ENCODE measurements around the gene KATNB1.
"Not testable (repeated sequence)": the region's sequence is repeated elsewhere in the genome, so short reads cannot be mapped to it uniquely, and the experiment has no call there.

KATNB1 gene

DNA sequence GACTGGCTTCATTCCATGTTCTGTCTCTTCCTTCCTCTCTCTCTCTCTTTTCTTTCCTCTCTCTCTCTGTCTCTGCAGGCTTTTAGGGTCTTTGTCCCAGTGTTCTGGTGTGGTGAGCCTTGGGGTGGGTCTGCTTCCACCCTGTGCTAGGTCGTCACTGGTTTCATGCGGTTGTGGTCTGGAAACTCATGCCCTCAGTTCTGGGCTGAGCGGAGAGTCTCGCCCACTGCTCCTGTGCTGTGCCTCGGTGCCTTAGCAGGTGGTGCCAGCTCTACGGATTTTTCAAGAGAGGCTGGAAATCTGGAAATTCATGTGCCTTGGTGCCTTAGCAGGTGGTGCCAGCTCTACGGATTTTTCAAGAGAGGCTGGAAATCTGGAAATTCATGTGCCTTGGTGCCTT lies 10.7 kb downstream of the KATNB1 start:
- DNase-seq: not testable (repeated sequence)

DNA sequence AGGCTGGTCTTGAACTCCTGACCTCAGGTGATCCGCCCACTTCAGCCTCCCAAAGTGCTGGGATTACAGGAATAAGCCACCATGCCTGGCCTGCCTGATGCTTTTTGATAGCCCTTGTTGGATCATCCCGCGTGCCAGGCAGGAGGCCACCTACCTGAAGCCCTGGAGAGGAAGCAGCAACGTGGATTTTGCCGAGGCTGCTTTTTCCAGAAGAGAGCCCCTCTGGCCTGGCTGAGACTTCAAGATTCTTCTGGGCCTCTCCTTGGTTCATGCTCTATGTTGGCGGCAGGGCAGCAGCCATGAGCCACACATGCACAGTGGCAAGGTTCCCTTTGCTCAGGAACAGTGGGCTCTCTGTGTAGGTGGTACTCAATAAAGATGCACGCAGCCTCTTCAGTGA lies 11.5 kb downstream of the KATNB1 start:
- DNase-seq: no peak

DNA sequence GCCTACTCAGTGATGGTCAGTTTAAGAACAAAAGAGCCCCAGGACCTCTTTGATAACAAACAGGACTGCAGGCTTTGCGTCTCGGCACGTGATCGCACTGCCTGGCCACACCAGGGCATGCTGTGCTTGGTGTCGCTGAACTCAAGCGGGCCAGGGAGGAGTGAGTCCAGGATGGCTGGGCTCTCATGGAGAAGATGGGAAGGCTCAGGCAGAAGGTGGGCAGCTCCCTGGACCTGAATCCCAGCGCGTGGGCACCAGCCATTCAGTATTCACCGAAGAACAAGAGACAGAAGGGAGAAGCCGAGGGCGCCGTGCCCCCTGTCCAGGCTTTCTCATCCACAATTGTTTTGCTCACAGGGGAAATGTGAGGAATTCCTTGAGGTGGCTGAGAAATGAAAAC lies 11.9 kb downstream of the KATNB1 start:
- DNase-seq: no peak

DNA sequence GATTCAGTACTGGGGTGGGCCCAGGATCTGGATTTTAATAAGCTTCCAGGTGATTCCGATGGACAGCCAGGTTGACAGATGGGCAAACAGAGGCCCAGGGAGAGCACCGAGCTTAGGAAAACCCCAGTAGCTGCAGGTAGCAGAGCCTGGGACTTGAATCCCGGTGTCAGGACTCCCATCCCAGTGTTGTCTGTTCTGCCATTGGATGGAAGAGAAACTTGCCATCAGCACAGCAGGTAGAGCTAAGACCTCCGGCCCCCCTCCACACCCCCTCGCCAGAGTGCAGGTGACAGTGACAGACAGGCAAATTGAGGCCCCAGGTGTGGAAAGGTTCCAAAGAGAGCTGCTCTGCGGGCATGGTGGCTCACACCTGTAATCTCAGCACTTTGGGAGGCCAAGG lies 12.4 kb downstream of the KATNB1 start:
- no peak for DNase-seq

DNA sequence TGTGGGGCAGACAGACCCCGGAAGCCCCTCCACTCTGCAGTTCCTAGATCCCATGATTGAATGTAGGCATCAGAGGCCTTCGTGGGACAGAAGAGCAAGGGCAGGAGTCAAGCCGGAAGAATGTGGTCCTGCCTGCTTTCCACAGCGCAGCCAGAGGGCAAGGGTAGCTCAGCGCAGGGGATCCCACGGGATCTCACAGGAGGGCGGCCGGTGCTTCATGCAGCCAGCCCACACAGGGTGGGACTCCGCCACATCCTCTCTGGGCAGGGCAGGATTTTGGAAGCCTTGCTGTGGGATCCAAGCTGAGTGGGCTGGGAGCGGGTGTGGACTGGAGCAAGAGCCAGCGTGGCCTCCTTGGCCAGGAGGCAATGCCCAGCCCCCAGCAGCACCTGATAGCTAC lies 13.0 kb downstream of the KATNB1 start:
- DNase-seq: no peak

DNA sequence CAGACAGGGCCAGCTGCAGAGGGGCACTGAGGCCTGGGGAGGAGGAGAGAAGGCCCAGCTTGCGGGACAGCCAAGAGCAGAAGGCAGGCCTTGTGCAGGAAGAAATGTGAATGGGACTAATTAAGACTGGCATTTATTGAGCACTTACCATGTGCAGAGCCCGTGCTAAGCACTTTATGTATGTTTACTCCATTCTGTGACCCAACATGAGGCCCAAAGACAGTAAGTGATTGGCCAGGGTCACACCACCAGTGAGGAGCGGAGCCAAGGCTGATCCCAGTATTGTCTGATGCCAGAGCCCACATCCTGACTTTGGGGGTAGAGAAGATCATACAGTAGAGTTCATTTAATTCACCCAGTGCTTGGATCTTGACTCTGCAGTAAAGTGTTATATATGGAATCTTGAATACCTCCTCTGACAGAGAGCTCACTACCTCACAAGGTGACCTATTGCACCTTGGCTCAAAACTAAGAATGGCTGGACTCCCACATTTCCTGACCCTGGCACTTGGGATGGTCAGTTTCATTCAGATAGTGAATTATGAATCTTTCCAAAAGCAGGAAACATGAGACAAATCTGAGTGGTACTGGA lies 13.6 kb downstream of the KATNB1 start:
- no peak for DNase-seq

DNA sequence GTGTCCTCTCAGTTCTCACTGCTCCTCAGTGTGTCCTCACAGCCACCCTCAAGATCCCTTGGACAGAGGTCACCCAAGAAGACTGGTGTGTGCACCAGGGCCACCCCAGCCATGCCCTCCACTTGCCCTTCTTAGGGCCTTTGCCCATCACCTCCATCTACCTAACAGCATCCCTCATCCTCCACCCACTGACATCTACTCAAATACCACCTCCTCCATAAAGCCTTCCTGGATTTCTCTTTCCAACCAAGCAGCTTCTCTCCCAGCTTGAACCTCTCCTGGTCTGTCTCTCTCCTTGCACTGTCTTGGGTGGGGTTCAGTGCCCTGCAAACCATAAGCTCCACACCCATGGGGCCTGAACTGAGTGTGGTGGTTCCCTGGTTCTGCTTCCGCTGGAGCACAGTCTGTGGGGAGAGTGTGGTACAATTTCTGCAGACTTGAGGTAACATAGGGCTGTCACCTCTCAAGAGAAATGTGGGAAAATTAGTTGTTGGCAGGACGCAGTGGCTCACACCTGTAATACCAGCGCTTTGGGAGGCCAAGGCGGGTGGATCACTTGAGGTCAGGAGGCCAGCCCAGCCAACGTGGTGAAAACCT lies 14.4 kb downstream of the KATNB1 start:
- DNase-seq: no peak

DNA sequence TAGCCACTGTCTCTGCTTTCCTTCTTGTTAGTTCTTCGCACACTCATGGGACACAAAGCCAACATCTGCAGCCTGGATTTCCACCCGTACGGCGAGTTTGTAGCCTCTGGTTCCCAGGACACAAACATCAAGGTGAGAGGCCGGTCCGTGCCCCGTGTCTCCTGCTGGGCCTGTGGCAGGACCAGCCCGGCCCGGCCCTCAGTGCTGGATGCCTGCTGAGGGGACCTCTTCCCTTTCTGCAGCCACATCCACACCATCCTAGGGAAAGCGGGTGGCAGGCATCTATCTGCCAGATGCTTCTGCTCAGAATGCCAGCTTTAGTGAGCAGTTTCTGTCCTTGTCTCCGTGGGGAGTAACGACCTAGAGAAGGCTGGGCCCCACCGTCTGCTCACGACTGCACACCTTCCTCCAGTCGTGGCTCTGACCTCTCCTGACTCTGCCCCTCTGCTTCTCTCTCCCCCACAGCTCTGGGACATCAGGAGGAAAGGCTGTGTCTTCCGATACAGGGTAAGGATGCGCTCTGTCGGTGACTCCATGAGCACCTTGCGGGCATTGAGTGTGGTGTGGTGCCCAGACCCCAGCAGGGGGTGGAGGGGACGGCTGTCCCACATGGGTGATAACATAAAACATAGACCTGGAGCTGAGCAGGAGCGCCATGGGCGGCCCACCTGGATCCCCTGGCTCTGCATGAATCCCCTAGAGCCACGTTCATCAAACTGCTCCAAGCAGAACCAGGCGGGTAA lies 15.4 kb downstream of the KATNB1 start:
- no peak for DNase-seq

DNA sequence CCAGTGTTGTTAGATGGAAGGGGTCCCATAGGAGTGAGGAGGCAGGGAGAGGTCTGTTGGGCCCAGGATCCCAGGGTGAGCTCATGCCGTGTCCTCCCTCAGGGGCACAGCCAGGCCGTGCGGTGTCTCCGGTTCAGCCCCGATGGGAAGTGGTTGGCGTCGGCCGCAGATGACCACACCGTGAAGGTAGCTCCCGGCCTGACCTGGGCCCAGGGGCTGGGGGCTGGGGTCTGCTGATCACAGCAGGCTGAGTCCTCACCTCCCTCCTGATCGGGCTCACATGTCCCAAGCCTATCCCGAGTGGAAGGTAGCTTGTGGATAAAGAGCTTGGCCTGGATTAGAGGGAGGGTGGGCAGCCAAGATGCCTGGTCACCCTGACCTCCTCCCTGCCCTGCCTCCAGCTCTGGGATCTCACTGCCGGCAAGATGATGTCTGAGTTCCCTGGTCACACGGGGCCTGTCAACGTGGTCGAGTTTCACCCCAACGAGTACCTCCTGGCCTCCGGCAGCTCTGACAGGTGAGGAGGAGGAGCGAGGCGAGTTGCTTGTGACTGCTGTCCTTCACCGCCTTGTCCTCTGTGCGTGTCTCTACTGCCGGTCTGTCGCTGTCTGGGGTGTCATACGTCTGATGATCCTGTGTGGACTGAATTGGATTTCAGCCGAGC lies 16.1 kb downstream of the KATNB1 start:
- no peak for DNase-seq

DNA sequence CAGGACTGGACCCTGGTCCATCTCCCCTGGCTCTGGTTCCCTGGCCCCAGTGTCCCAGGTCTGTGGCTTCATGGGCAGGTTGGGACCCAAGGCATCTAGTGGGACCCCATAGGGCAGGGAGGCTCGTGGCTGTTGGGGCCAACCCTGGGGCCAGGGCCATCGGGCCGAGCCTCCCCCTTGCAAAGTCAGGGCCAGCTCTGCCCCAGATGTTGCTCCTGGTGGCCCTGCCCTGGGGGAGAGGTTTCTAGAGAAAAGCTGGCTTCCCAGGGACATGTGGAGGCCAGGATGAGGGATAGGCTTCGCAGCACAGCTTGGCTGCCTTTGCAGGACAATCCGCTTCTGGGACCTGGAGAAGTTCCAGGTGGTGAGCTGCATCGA lies 16.6 kb downstream of the KATNB1 start:
- no peak for DNase-seq

DNA sequence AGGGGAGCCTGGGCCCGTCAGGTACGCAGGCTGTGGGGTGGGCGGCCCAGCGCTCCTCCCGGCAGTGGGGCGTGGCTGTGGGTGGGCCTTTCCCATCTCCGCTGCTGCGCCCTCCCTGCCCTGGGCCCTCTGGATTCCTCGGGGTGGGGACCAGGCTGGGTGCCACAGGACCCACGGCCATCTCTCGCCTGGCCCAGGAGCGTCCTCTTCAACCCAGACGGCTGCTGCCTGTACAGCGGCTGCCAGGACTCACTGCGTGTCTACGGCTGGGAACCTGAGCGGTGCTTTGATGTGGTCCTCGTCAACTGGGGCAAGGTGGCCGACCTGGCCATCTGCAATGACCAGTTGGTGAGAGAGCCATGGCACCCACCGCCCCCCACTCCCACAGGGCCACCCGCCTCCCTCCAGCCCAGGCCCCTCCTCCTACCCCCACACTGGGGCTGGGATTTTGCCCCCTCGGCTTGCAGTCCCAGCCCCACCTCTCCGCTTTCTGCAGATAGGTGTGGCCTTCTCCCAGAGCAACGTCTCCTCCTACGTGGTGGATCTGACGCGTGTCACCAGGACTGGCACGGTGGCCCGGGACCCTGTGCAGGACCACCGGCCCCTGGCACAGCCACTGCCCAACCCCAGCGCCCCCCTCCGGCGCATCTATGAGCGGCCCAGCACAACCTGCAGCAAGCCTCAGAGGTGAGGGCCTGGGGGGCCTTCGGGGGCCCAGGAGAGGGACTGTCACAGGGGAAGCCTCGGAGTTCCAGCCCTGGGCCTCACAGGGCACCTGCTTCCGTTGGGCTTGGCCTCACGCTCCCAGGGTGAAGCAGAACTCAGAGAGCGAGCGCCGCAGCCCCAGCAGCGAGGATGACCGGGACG lies 17.2 kb downstream of the KATNB1 start:
- DNase-seq: no peak

DNA sequence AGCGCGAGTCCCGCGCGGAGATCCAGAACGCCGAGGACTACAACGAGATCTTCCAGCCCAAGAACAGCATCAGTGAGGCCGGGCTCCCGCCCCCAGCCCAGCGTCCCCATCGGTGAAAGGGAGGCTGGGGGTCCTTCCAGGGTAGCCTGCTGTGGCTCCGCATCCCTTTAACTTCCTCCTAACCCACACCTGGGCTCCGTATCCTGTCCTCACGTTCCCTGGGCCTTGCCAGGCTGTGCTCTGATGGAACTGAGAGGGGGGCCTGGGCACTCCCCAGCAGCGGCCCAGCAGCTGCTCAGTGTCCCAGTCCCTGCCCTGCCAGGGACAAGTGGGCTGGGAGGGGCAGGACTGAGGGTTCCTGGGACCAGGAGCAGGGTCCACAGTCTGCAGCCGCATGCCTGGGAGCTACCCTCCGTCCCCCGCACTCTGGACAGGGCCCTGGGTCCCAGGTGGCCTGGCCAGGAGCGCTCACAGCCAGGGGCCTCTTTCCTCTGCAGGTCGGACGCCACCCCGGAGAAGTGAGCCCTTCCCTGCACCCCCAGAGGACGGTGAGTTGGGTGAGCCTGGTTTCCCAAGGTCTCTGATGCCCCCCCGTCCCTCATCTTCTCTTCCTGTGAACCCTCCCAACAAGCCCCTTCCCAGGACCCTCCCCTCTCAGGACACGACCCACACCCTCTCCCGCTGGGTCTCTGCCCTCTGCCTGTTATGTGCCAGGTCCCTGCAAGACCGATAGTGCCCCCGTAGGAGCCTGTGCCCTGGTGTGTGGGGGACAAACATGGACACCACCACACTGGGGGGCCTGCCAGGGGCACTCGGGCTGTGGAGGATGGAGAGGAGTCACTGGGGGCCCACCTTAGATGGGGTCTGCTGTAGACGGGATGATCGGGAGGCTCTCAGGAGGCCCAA lies 18.1 kb downstream of the KATNB1 start:
- DNase-seq: no peak

DNA sequence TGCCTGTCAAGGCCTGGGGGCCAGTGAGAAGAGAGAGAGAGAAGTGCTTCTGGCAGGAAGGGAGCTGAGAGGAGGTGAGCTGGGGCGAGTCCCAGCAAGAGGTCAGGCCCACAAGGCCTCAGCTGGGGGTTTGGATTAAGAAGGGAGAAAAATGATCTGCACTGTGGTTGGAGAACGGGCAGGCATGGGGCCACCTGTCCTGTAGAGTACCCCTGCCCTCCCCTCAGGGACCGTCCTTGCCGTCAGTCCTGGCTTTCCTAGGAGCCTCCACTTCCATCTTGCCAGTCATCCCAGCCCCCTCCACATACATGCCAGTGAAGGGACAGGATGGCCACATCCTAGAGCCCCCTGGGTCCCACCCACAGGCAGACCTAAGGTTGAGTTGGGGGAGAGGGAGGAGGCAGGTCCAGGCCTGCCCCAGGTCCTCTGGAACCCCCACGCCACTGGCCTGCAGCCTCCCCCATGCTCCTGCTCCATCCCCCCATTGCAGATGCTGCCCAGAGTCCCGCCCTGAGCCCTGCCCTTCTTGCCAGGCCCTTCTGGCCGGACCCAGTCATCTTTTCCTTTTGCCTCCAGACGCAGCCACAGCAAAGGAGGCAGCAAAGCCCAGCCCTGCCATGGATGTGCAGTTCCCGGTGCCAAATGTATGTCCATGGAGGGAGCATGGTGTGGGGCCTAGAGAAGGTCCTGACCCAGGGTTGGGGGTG lies 18.9 kb downstream of the KATNB1 start:
- DNase-seq: no peak

DNA sequence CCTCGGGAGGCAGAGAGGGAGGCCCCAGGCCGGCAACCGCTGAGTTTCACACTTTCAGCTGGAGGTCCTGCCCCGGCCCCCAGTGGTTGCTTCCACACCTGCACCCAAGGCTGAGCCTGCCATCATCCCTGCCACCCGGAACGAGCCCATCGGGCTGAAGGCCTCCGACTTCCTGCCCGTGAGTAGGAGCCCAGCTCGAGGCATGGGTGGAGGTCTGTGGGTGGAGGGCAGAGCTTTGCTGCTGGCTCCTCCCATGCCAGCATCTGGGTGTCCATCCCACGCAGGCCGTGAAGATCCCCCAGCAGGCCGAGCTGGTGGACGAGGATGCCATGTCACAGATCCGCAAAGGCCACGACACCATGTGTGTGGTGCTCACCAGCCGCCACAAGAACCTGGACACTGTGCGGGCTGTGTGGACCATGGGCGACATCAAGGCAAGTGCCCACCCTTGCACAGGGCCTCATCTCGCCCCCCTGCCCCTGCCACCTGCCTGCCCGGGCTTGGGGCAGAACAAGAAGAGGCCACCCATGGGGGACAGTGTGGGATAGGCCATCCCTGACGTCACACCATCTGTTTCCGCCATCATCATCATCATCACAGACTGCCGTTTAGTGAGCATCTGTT lies 19.6 kb downstream of the KATNB1 start:
- no peak for DNase-seq

DNA sequence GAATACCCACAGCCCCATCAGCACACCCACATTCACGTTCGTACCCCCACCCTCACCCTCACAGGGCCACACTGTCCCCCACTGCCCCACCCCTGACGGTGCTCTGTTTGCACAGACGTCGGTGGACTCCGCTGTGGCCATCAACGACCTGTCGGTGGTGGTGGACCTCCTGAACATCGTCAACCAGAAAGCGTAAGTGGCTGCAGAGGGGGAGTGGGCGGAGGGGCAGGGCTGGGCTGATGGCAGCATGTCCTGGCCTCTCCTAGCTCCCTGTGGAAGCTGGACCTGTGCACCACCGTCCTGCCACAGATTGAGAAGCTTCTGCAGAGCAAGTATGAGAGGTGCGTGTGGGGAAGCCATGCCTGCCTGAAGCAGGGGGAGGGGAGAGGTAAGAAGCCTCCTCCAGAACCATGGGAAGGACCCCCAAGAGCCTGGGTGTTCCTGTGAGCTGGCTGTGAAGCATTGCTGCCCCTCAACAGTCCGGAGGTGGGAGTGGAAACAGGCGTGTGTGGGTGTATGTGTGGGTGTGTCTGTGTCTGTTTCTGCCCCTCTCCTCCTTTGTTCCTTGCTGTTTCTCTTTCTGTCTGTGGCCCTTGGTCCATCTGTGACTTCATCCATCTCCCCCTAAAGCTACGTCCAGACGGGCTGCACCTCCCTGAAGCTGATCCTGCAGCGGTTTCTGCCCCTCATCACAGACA lies 20.3 kb downstream of the KATNB1 start:
- no peak for DNase-seq

DNA sequence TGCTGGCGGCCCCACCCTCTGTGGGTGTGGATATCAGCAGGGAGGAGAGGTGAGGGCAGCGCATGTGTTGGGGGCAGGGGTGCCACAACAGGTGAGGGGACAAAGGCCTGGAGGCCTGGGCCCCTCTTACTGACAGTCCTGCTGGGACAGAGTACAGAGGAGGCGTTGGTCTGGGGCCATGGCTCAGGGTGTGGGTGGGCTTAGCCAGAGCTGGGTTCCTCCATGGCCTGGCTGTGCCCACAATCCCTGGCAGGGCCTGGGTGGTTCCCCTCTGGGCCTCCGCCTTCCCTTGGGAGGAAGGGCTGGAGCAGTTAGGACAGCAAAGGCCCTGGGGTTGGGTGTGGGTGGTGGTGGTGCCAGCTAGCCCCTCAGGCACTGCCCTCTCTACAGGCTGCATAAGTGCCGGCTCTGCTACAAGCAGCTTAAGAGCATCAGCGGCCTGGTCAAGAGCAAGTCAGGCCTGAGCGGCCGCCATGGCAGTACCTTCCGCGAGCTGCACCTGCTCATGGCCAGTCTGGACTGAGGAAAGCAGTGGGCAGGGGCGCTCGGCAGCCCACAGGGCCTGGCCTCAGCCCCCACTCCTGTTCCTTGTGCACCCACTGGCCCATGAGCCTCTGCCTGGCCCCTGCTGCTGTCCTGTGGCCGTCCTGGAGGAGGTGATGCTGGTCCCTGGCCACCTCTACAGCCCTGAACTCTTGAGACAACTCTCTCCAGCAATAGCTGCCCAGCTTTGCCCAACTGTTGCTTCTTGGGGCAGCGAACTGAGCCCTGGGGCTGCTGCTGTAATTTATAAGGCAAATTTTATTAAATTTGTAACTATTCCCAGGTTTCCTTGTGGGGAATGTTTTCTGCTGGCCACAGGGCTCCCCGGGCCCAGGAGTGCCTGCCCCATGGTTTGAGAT lies 21.1 kb downstream of the KATNB1 start:
- no peak for DNase-seq

DNA sequence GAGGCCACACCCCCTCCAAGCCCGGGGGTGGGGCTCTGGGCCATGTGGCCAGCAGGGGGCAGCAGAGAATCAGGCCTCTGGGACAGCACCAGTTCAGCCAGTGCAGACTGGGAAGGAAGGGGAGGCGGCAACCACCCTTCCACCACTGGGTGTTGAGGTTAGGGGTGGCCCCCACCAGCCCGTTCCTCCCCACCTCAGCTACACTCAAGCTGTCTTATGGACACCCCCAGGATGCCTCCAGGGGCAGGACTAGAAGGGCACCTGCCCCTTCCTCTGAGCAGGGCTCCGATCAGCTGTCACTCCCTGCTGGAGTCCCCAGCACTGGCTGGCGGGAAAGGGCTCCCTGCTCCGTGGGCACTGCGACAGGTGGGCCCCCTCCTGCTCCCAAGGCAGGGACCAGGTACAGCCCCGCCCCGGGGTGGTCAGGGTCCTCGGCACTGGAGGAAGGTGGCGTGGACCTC lies 21.8 kb downstream of the KATNB1 start:
- DNase-seq: no peak

DNA sequence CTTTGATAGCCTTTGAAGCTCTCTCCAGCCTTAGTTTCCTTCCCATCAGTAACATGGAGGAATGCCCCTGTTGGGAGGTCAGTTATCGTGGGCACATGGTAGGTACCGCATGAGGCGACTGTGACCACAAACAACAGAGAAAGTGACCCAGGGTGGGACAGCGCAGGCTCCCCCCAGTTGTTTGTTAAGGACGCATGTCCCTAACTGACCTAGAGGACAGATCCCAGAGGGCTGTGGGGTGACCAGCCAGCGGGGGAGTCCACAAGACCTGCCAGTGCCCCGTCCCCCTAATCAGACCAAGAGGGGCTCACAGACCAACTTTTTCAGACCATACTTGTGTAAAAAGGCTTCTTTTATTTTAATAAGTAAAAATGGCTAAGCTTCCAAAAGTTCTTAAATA lies 22.3 kb downstream of the KATNB1 start:
- no peak for DNase-seq
